Left colon (tissue), 2 donors: ENCODE data around the gene AIFM2. TPM values are rescaled to one million over a fixed set of nuclear protein-coding genes. Genes with fewer than 3 reads are reported as not detected.
A peak's percentile ranks its signal among the peaks of the same experiment; 100 is the strongest.
"Not testable (repeated sequence)": the region's sequence is repeated elsewhere in the genome, so short reads cannot be mapped to it uniquely, and the experiment has no call there.

ENCODE experiments used
- ATAC-seq: fragments of 200-7000 bp; cut with Tn5 transposase; one replicate; pipeline ENCODE4 v1.9.1; 2020; ENCODE audit warnings: mild to moderate bottlenecking, moderate library complexity
- DNase-seq, 2 donors: peaks; one replicate each; pipeline ENCODE4 v3.0.0-alpha.2; 2020
- intact Hi-C, 2 donors: fragments of 100-400 bp; cut with DNase I in 1 of 2; cut with micrococcal nuclease in 1 of 2; formaldehyde crosslinking; loops; one replicate each; pipeline versions ENCODE4 v1.11.2 to v1.14.0; 2022; cut with DNase I, micrococcal nuclease
- long read RNA-seq: library from polyadenylated mRNA; unstranded; transcript quantifications from one replicate; pipeline ENCODE4 v2.0.0, GENCODE V29; 2021
- total RNA-seq, 2 donors: library from RNA; stranded (reverse); fragmentation: NEBNext Ultra II Directional; extraction: Animal tissue kit (Norgen Biotek cat#: 25700); gene quantifications; one replicate each; pipeline ENCODE4 v1.2.1, GENCODE V29; 2021
- donor health status: DM: no; HTN: no; CAD: no.
- donor health status: DM: yes; HTN: yes; CAD: no.

Gene AIFM2
- 10 to 100 TPM; 21.8 to 32.4 TPM for total RNA-seq
- long read RNA-seq, transcript AIFM2-201 (9 exons, 3,243 nt) = major isoform, 69 of 137 reads
- long read RNA-seq, transcript AIFM2-204 (9 exons, 3,247 nt) = minor isoform, 25 of 137 reads
- long read RNA-seq, partial matches to known transcripts = 15 of 137 reads
- long read RNA-seq, other reads (novel, unspliced or antisense) = 28 of 137 reads

DNA sequence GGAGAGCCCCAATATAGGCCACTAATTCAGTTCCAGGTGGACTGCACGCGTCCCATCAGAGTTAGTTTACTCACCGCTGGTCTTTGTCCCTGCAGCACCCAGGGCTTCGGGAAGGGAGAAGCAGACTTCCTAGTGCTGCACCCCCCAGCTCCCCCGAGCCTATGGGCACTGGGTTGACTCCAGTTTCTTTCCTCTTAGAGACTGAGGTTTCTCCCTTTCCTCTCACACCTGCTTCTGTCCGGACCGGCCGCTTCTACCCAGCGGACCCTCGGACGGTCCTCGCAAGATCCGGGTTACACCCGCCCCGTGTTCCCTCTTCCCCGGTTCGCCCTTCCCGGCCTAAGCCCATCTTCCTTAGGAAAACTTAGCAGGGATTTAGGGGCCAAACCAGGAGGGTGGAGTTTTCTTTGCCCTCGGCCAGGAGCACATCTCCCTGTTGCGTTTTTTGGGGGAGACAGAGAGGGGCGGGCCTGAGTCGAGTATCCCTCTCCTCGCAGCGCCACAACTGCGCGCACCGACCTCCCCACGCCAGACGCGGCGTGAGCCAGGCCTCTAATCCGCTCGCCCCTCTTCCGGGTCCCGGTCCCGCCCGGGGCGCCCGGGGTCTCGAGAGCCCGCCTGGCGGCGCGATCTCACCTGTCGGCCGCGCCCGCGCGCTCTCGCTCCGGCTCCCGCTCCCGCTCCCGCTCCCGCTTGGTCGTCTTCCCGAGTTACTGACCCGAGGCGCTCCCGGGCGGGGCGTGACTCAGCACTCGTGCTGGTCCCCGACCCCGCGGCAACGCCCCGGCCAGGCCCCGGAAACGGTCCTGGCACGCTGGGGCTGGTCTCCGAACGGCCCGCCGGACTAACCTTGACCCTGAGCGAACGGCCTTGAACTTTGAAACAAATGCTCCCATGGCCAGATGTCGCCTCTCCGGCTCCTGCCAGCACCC, at the start of gene AIFM2:
AIFM2 (minus strand) TSS at position 728 of the 932 bp plus-strand sequence. CDS start 8,741 bp downstream, outside the sequence.
- peak; percentile 92 for DNase-seq
- intact Hi-C loops = no loop called here
- peak; percentile 90 for ATAC-seq

DNA sequence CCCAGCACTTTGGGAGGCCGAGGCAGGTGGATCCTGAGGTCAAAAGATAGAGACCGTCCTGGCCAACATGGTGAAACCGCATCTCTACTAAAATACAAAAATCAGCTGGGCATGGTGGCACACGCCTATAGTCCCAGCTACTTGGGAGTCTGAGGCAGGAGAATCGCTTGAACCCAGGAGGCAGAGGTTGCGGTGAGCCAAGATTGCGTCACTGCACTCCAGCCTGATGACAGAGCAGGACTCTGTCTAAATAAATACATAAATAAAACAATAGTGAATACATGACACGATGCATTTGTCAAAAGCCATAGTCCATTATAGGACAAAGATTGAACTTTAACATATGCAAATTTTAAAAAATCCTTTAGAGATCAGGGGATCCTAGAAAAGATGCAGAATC, 46.6 kb upstream of the AIFM2 start:
- intact Hi-C loops, ATAC-seq, DNase-seq: not testable (repeated sequence)

DNA sequence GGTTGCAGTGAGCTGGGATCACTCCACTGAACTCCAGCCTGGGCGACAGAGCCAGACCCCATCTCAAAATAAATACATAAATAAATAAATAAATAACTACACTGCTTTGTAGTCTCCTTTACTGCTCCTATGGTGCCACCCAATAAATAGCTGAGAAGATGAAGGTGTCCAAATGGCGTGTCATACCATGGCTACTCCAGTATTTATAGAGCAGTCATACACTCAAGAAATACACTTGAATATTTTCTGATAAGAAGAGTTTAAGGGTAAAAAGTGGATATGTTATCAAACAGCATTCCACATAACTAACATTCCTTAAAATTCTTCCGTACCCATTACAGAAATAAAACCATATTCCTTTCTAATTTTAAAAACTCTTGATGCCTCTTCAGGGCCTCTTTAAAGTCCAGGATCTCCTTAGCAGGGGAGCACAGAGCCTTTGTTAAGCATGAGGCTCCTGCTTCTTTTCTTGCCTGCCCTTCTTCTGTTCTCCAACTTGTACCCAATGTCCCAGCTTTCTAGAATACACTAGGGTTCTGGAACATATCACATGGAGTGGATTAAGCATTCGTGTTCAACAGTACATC, 45.6 kb upstream of the AIFM2 start:
- DNase-seq = no peak
- no peak for ATAC-seq
- intact Hi-C loops = no loop called here

GRCh38 chr10:70176441-70176840, 43.8 kb upstream of the AIFM2 start:
- no peak for ATAC-seq
- intact Hi-C loops = no loop called here
- no peak for DNase-seq

DNA sequence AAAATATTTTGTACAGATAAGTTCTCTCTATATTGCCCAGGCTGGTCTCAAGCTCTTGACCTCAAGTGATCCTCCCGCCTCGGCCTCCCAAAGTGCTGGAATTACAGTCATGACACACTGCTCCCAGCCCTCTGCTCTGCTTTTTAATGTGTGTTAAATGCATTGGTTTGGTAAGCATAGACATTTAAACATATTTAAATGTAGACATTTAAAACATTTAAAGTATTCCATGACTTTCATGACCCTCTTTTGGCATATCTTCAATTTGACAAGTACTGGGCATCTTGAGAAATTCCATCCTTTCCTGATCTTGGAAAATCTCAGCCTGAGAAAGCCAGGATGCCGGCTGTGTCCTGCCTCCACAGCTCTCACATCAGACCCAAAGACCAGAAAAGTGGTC, 42.9 kb upstream of the AIFM2 start:
- no peak for ATAC-seq

GRCh38 chr10:70174058-70174741, 41.6 kb upstream of the AIFM2 start:
- intact Hi-C loops = no loop called here
- peak in 1 of 2 donors; percentile 36 for DNase-seq
- peak; percentile 13 for ATAC-seq

More for the DNA sequence above, 42.9 kb upstream of the AIFM2 start:
- no peak for DNase-seq
- intact Hi-C loops = no loop called here

- intact Hi-C loops = no loop called here
- no peak for DNase-seq
- peak; percentile 44 for ATAC-seq
Observed at GRCh38 chr10:70169649-70170364, 37.2 kb upstream of the AIFM2 start.

DNA sequence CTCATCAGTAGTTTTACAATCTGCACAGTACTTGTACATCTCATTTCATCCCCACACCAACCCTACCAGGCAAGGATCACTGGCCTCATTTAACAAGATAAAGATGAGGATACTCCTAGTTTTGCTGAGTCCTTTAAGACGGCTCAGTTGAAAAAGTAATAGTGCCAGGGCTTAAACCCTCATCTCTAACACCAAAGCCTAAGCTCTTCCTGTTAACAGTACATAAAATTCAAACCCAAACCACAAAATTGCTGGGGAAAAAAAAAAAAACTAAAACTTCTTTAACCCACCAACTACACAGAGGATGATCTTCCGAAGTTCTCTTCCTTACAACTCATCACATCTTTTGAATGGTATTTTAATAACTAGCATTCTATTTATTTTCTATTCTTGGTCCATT, 36.4 kb upstream of the AIFM2 start:
- DNase-seq (no peak), ATAC-seq (no peak)
- intact Hi-C loops = no loop called here

- intact Hi-C loops = no loop called here
- DNase-seq = no peak
- ATAC-seq = no peak
Observed at GRCh38 chr10:70167246-70167645, 34.6 kb upstream of the AIFM2 start.

DNA sequence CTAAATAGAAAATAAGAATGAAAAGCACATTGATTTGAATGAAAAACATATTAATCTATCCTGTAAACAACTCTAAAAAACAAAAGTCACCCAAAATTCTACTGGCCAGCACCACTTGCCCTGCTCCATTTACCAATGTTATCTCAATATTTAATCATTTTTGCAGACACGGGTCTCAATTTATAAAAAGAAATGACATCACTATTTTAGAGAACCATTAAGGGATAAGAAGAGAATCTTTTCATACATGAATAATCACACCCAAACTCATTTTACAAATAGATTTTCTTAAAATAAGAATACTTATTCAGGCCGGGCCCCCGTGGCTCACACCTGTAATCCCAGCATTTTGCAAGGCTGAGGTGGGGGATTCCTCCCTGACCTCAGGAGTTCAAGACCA, 33.8 kb upstream of the AIFM2 start:
- DNase-seq (no peak), ATAC-seq (no peak)
- intact Hi-C loops = no loop called here

- ATAC-seq = no peak
- intact Hi-C loops = no loop called here
- DNase-seq = no peak
Observed at GRCh38 chr10:70164163-70164562, 31.5 kb upstream of the AIFM2 start.

GRCh38 chr10:70163448-70163847, 30.8 kb upstream of the AIFM2 start:
- no peak for DNase-seq
- no peak for ATAC-seq
- intact Hi-C loops = no loop called here

DNA sequence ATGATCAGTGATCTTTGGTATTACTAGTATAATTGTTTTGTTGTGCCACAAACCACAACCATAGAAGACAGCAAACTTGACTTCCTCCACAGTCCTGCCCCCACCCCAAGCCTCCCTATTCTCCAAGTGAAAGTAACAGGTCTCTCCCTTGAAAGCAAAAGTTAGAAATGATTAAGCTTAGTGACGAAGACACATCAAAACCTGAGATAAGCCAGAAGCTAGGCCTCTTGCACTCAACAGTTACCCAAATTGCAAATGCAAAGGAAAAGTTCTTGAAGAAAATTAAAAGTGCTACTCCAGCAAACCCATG, 30.2 kb upstream of the AIFM2 start:
- ATAC-seq = no peak
- intact Hi-C loops = no loop called here
- DNase-seq = no peak

DNA sequence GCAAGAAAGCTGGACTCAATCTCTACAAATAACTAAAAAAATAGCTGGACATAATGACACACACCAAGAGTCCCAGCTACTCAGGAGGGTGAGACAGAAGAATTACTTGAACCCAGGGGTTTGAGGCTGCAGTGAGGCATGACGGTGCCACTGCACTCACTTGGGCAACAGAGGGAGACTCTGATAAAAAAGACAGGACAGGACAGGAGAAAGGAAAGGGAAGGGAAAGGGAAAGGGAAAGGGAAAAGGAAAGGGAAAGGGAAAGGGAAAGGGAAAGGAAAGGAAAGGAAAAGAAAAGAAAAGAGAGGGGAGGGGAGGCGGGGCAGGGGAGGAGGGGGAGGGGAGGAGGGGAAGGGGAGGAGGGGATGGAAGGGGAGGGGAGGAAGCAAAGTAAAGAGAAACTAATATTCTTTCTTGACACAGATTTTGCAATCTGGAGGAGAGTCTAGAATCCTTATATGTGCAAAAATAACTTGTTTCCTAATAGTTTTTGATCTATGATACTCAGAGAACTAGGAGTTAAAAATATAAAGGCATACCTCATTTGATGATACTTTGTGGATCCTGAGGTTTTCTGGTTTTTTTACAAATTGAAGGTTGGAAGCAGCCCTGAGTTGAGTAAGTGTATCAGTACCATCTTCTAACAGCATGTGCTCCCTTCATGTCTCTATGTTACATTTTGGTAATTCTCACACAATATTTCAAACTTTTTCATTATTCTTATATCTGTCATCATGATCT, 29.7 kb upstream of the AIFM2 start:
- DNase-seq (no peak), ATAC-seq (no peak)
- intact Hi-C loops = no loop called here

- no peak for ATAC-seq
- intact Hi-C loops = no loop called here
Observed at GRCh38 chr10:70160798-70161197, 28.2 kb upstream of the AIFM2 start.

GRCh38 chr10:70159366-70159765, 26.7 kb upstream of the AIFM2 start:
- ATAC-seq, DNase-seq, intact Hi-C loops: not testable (repeated sequence)

More at GRCh38 chr10:70160798-70161197, 28.2 kb upstream of the AIFM2 start:
- no peak for DNase-seq

- no peak for ATAC-seq
- DNase-seq = no peak
- intact Hi-C loops = no loop called here
Observed at GRCh38 chr10:70158113-70158512, 25.5 kb upstream of the AIFM2 start.

- intact Hi-C loops = no loop called here
- DNase-seq = no peak
- no peak for ATAC-seq
Observed at GRCh38 chr10:70155255-70155838, 22.7 kb upstream of the AIFM2 start.
